Glutamatergic neuron (in vitro differentiated cells): ENCODE results near the gene LAMB3. TPM values are rescaled to one million over a fixed set of nuclear protein-coding genes. Genes with fewer than 3 reads are reported as not detected.
A peak's percentile ranks its signal among the peaks of the same experiment; 100 is the strongest.

Experiments used
- DNase-seq: peaks from one replicate; pipeline ENCODE4 v3.0.0; 2022
- H3K27ac Mint-ChIP-seq: one replicate; pipeline ENCODE4 v1.8.0; 2020; ENCODE audit warnings: mild to moderate bottlenecking, mixed read lengths, inconsistent platforms; ENCODE audit not compliant: unreplicated experiment
- H3K27me3 Mint-ChIP-seq: one replicate; pipeline ENCODE4 v1.8.0; 2020; ENCODE audit warnings: mild to moderate bottlenecking, moderate library complexity, mixed read lengths, inconsistent platforms; ENCODE audit not compliant: unreplicated experiment
- H3K36me3 Mint-ChIP-seq: one replicate; pipeline ENCODE4 v1.8.0; 2020; ENCODE audit warnings: mild to moderate bottlenecking, mixed read lengths, inconsistent platforms; ENCODE audit not compliant: unreplicated experiment
- H3K4me1 Mint-ChIP-seq: one replicate; pipeline ENCODE4 v1.8.0; 2020; ENCODE audit warnings: mild to moderate bottlenecking, low read depth, mixed read lengths, inconsistent platforms; ENCODE audit not compliant: unreplicated experiment
- H3K4me3 Mint-ChIP-seq: one replicate; pipeline ENCODE4 v1.8.0; 2020; ENCODE audit warnings: mild to moderate bottlenecking, mixed read lengths, inconsistent platforms; ENCODE audit not compliant: unreplicated experiment
- H3K9me3 Mint-ChIP-seq: one replicate; pipeline ENCODE4 v1.8.0; 2020; ENCODE audit warnings: mild to moderate bottlenecking, moderate library complexity, mixed read lengths, inconsistent platforms; ENCODE audit not compliant: unreplicated experiment
- CTCF ChIP-seq: fragments of 200-600 bp; sonication (generic); IDR thresholded peaks from one replicate; pipeline ENCODE4 v1.5.0; 2021; ENCODE audit not compliant: partially characterized antibody, unreplicated experiment
- total RNA-seq: library from RNA; stranded (reverse); fragmentation: NEBNext Ultra II Directional; extraction: Animal tissue kit (Norgen Biotek cat#: 25700); gene quantifications from one replicate; pipeline ENCODE4 v1.2.1, GENCODE V29; 2021; ENCODE audit not compliant: unreplicated experiment

The LAMB3 gene
- total RNA-seq, 1 donor from 2014 or later, result 0.54 TPM

GRCh38 chr1:209590405-209590804 lies 61.8 kb downstream of the LAMB3 start:
- no peak overlapping the region for H3K4me3 Mint-ChIP-seq

GRCh38 chr1:209589863-209590262 lies 62.4 kb downstream of the LAMB3 start:
- no peaks in the 10 kb centered on the region for H3K9me3 Mint-ChIP-seq
- no peaks in the 10 kb centered on the region for H3K36me3 Mint-ChIP-seq
- H3K27ac Mint-ChIP-seq, result no peak overlapping the region
- peaks cover 5% of the 10 kb centered on the region for H3K27me3 Mint-ChIP-seq
- TF ChIP-seq CTCF, result no peak
- H3K4me3 Mint-ChIP-seq, result no peak overlapping the region
- DNase-seq, result no peak
- H3K4me1 Mint-ChIP-seq, result peaks cover 8% of the 10 kb centered on the region

More at GRCh38 chr1:209590405-209590804, 61.8 kb downstream of the LAMB3 start:
- H3K27ac Mint-ChIP-seq, result no peak overlapping the region
- TF ChIP-seq CTCF, result peak; percentile 41
- peak; percentile 59 for DNase-seq
- no peaks in the 10 kb centered on the region for H3K9me3 Mint-ChIP-seq
- no peaks in the 10 kb centered on the region for H3K36me3 Mint-ChIP-seq
- peaks cover 8% of the 10 kb centered on the region for H3K4me1 Mint-ChIP-seq
- H3K27me3 Mint-ChIP-seq, result peaks cover 5% of the 10 kb centered on the region

- no peak for DNase-seq
- Mint-ChIP-seq H3K36me3 (no peaks in the 10 kb centered on the region), H3K4me3 (no peak overlapping the region), H3K27ac (no peak overlapping the region), H3K27me3 (peaks cover 5% of the 10 kb centered on the region), H3K9me3 (no peaks in the 10 kb centered on the region), H3K4me1 (peaks cover 8% of the 10 kb centered on the region)
- no peak for TF ChIP-seq CTCF
Observed at GRCh38 chr1:209589440-209589839, 62.8 kb downstream of the LAMB3 start.

- H3K4me3 Mint-ChIP-seq, result no peak overlapping the region
- no peak for DNase-seq
- H3K27me3 Mint-ChIP-seq, result peaks cover 5% of the 10 kb centered on the region
- no peak for TF ChIP-seq CTCF
- H3K9me3 Mint-ChIP-seq, result no peaks in the 10 kb centered on the region
- H3K27ac Mint-ChIP-seq, result no peak overlapping the region
- peaks cover 8% of the 10 kb centered on the region for H3K4me1 Mint-ChIP-seq
- no peaks in the 10 kb centered on the region for H3K36me3 Mint-ChIP-seq
Observed at GRCh38 chr1:209587789-209588188, 64.4 kb downstream of the LAMB3 start.

GRCh38 chr1:209586221-209586740 lies 65.9 kb downstream of the LAMB3 start:
- peaks cover 3% of the 10 kb centered on the region for H3K27me3 Mint-ChIP-seq
- H3K4me1 Mint-ChIP-seq, result peaks cover 3% of the 10 kb centered on the region
- DNase-seq, result no peak
- H3K27ac Mint-ChIP-seq, result no peak overlapping the region
- no peak overlapping the region for H3K4me3 Mint-ChIP-seq
- H3K9me3 Mint-ChIP-seq, result no peaks in the 10 kb centered on the region
- TF ChIP-seq CTCF, result no peak
- no peaks in the 10 kb centered on the region for H3K36me3 Mint-ChIP-seq
